Keratinocyte (primary cell): ENCODE results near the gene AKAP10. TPM values are rescaled to one million over a fixed set of nuclear protein-coding genes. Genes with fewer than 3 reads are reported as not detected.
A peak's percentile ranks its signal among the peaks of the same experiment; 100 is the strongest.

Experiments
- DNase-seq: peaks from one replicate; pipeline ENCODE4 v3.0.0-alpha.2; 2011; ENCODE audit warnings: low read depth, missing footprints, low spot score
- FAIRE-seq: peaks from 2 replicates; lab custom pipeline; 2011; peaks lifted over from hg19 to GRCh38; lab: Jason Lieb, UNC
- H2AFZ ChIP-seq: 2 replicates; pipeline ENCODE4 v1.6.0; 2012; ENCODE audit warnings: low read length, control low read depth, inconsistent platforms; ENCODE audit not compliant: control insufficient read depth
- H3K27ac ChIP-seq: 2 replicates; pipeline ENCODE4 v1.5.1; 2011; ENCODE audit warnings: low read length; ENCODE audit not compliant: control insufficient read depth, insufficient read depth
- H3K27me3 ChIP-seq: 3 replicates; pipeline ENCODE4 v1.6.0; 2011; ENCODE audit warnings: low read length; ENCODE audit not compliant: control insufficient read depth, insufficient read depth; ENCODE audit errors: extremely low read depth
- H3K36me3 ChIP-seq, 2 experiments: 2 replicates in 1 of 2; 3 replicates in 1 of 2; pipeline ENCODE4 v1.5.1; 2011; ENCODE audit warnings: low read length in 2 of 2, mild to moderate bottlenecking in 1 of 2; ENCODE audit not compliant: control insufficient read depth in 2 of 2, insufficient read depth in 2 of 2; ENCODE audit errors: extremely low read depth in 1 of 2
- H3K4me1 ChIP-seq: 3 replicates; pipeline ENCODE4 v1.5.1; 2011; ENCODE audit warnings: low read length; ENCODE audit not compliant: control insufficient read depth, insufficient read depth; ENCODE audit errors: extremely low read depth
- H3K4me2 ChIP-seq: 3 replicates; pipeline ENCODE4 v1.6.0; 2011; ENCODE audit warnings: low read depth, low read length; ENCODE audit not compliant: control insufficient read depth, insufficient read depth; ENCODE audit errors: extremely low read depth
- H3K4me3 ChIP-seq, 3 experiments: fragments of 200-600 bp in 1 of 3; sonication (generic) in 1 of 3; 2 replicates in 2 of 3; 3 replicates in 1 of 3; pipeline ENCODE4 v1.5.1; 2011 to 2016; ENCODE audit warnings: low read length in 3 of 3, mild to moderate bottlenecking in 3 of 3, control low read depth in 2 of 3, inconsistent platforms in 1 of 3, low read depth in 1 of 3, mixed read lengths in 1 of 3, mixed run types in 1 of 3, moderate library complexity in 1 of 3; ENCODE audit not compliant: control insufficient read depth in 2 of 3, insufficient read depth in 2 of 3; ENCODE audit errors: extremely low read depth in 1 of 3
- H3K79me2 ChIP-seq: 2 replicates; pipeline ENCODE4 v1.6.0; 2012; ENCODE audit warnings: low read length; ENCODE audit not compliant: control insufficient read depth, insufficient read depth
- H3K9ac ChIP-seq: 3 replicates; pipeline ENCODE4 v1.6.0; 2011; ENCODE audit warnings: low read length; ENCODE audit not compliant: control insufficient read depth, insufficient read depth; ENCODE audit errors: extremely low read depth
- H3K9me1 ChIP-seq: 3 replicates; pipeline ENCODE4 v1.6.0; 2011; ENCODE audit warnings: low read length; ENCODE audit not compliant: control insufficient read depth, insufficient read depth; ENCODE audit errors: extremely low read depth
- H3K9me3 ChIP-seq: 2 replicates; pipeline ENCODE4 v1.5.1; 2012; ENCODE audit warnings: low read depth, low read length; ENCODE audit not compliant: control insufficient read depth
- H4K20me1 ChIP-seq: 3 replicates; pipeline ENCODE4 v1.6.0; 2011; ENCODE audit warnings: low read length; ENCODE audit not compliant: control insufficient read depth, insufficient read depth; ENCODE audit errors: extremely low read depth
- CTCF ChIP-seq, 3 experiments: IDR thresholded peaks in 1 of 3; conservative IDR thresholded peaks in 1 of 3; optimal IDR thresholded peaks in 1 of 3; 2 replicates in 2 of 3; 3 replicates in 1 of 3; pipeline versions ENCODE3 to v1.5.1; 2011; ENCODE audit warnings: low read length in 3 of 3, mild to moderate bottlenecking in 3 of 3, moderate library complexity in 2 of 3, control low read depth in 1 of 3, inconsistent platforms in 1 of 3; ENCODE audit not compliant: insufficient read depth in 2 of 3; ENCODE audit errors: extremely low read depth in 1 of 3
- EZH2 ChIP-seq: IDR thresholded peaks from one replicate; pipeline ENCODE4 v1.6.1; 2012; ENCODE audit warnings: inconsistent platforms, mild to moderate bottlenecking, low read length, moderate library complexity
- dilution Hi-C: fragments of 300-500 bp; cut with MboI; formaldehyde crosslinking; loops from one replicate; pipeline ENCODE4 v1.7.0; 2020; ENCODE audit warnings: low sequenced_read_pairs; ENCODE audit not compliant: extremely low pct_ligation_motif_present
- polyA plus RNA-seq, 5 experiments: library from polyadenylated mRNA; depleted of rRNA in 3 of 5; stranded (reverse) in 3 of 5; stranded (forward) in 1 of 5; unstranded in 1 of 5; fragments of >200 nt; gene quantifications; 1 replicate in 1 of 5; 2 replicates in 3 of 5; 3 replicates in 1 of 5; pipeline versions ENCODE4 v1.2.1 to v1.2.3, GENCODE V29; 2011 to 2012; ENCODE audit warnings: missing spikeins in 2 of 5, low read depth in 1 of 5, low replicate concordance in 1 of 5

Gene AKAP10
- polyA plus RNA-seq, 1 donor (not counting 4 experiments of a cell fraction or from before 2014, with no cell fraction given): 30.8 TPM

DNA sequence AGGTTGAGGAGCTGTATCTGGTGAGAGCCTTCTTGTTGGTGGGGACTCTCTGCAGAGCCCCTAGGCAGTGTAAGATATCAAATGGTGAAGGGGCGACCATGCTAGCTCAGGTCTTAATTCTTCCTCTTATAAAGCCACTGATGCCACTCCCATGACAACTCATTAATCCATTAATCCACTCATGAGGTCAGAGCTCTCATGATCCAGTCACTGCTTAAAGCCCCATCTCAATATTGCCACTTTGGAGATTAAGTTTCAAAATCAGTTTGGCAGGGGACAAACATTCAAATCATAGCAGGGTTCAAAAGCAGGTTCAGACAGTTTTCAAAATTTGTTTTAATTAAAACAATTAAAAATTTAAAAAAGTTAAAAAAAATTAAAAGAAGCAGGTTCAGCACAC, 18.5 kb upstream of the AKAP10 start:
- Histone ChIP-seq H3K27me3 (no peaks in the 10 kb centered on the region), H3K9ac (no peak overlapping the region), H4K20me1 (no peaks in the 10 kb centered on the region), H3K4me3 (no peak overlapping the region), H3K4me1 (no peaks in the 10 kb centered on the region), H3K79me2 (no peaks in the 10 kb centered on the region), H3K36me3 (no peaks in the 10 kb centered on the region), H3K4me2 (no peak overlapping the region), H3K9me1 (no peaks in the 10 kb centered on the region), H3K27ac (no peak overlapping the region), H3K9me3 (no peaks in the 10 kb centered on the region), H2AFZ (no peak overlapping the region)
- FAIRE-seq (no peak), DNase-seq (no peak)
- TF ChIP-seq CTCF (optimal IDR thresholded peaks at IDR 0.05 in 1 of 3, IDR thresholded peaks at IDR 0.05 in 1 of 3, conservative IDR thresholded peaks at IDR 0.05 in 1 of 3; ENCODE audit: extremely low read depth in 1 of 3, insufficient read depth in 2 of 3, low read length in 3 of 3) (no peak), EZH2 (no peak)
- dilution Hi-C loops: no loop called here

DNA sequence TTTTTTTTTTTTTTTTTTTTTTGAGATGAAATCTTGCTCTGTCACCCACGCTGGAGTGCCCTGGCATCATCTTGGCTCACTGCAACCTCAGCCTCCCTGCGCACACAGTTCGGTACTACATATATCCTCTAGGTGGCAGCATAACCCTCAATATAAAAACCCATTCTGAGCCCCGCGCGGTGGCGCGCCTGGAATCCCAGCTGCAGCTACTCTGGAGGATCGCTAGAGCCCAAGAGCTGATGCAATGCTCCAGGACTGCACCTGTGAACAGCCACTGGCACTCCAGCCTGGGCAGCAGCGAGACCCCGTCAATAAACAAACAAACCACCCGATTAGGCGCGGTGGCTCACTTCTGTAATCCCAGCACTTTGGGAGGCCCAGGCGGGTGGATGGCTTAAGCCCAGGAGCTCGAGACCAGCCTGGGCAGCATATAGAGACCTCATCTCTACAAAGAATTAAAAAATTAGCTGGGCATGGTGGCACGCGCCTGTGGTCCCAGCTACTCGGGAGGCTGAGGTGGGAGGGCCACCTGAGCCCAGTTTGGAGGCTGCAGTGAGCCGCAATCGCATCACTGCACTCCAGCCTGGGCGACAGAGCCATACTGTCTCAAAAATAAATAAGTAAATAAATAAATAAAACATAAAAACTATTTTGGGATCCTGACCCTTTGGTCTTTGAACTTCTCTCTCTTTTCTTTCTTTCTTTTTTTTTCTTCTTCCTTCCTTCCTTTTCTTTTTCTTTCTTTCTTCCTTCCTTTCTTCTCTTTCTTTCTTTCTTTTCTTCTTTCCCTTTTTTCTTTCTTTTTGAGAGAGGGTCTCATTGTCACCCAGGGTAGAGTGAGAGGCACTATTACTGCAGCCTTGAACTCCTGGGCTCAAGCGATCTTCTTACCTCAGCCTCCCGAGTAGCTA, 15.4 kb upstream of the AKAP10 start:
- no peak overlapping the region for H2AFZ ChIP-seq
- dilution Hi-C loops: no loop called here
- peak; percentile 84 for FAIRE-seq

More for the DNA sequence above, 15.4 kb upstream of the AKAP10 start:
- H3K9me1 ChIP-seq: no peaks in the 10 kb centered on the region
- no peak for TF ChIP-seq EZH2
- TF ChIP-seq CTCF (optimal IDR thresholded peaks at IDR 0.05 in 1 of 3, IDR thresholded peaks at IDR 0.05 in 1 of 3, conservative IDR thresholded peaks at IDR 0.05 in 1 of 3; ENCODE audit: extremely low read depth in 1 of 3, insufficient read depth in 2 of 3, low read length in 3 of 3): peak; percentile 60 to 82 (median 69)
- no peak overlapping the region for H3K9ac ChIP-seq
- peak overlapping the region; percentile 16 for H3K4me2 ChIP-seq
- no peaks in the 10 kb centered on the region for H3K79me2 ChIP-seq
- peak; percentile 54 for DNase-seq
- no peaks in the 10 kb centered on the region for H3K27me3 ChIP-seq
- no peaks in the 10 kb centered on the region for H3K36me3 ChIP-seq
- H3K27ac ChIP-seq: no peak overlapping the region
- H3K9me3 ChIP-seq: no peaks in the 10 kb centered on the region
- H3K4me3 ChIP-seq: no peak overlapping the region
- H4K20me1 ChIP-seq: no peaks in the 10 kb centered on the region
- no peaks in the 10 kb centered on the region for H3K4me1 ChIP-seq
